ENCODE data around the gene CDK17.

DNA sequence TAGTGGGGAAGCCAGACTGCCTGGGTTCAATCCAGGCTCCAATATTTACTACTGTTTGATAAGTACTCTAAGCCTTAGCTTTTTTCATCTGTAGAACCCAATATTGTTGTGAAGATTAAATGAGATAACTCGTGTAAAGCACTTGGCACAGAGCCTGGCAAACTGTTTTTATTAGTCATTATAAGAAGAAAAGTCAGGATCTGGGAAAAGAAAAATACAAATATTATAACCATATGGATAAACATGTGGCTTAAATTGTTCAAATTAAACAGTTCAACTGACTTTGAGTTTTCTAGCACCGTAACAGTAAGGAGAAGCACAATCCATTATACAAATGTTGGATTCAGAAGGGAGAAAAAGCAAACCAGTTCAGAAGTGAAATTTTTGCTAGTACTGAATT is 22.0 kb upstream of the CDK17 start:
- TF ChIP-seq, protein P1, sequence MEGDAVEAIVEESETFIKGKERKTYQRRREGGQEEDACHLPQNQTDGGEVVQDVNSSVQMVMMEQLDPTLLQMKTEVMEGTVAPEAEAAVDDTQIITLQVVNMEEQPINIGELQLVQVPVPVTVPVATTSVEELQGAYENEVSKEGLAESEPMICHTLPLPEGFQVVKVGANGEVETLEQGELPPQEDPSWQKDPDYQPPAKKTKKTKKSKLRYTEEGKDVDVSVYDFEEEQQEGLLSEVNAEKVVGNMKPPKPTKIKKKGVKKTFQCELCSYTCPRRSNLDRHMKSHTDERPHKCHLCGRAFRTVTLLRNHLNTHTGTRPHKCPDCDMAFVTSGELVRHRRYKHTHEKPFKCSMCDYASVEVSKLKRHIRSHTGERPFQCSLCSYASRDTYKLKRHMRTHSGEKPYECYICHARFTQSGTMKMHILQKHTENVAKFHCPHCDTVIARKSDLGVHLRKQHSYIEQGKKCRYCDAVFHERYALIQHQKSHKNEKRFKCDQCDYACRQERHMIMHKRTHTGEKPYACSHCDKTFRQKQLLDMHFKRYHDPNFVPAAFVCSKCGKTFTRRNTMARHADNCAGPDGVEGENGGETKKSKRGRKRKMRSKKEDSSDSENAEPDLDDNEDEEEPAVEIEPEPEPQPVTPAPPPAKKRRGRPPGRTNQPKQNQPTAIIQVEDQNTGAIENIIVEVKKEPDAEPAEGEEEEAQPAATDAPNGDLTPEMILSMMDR (conservative IDR thresholded peaks at IDR 0.05 in 1 of 2, IDR thresholded peaks at IDR 0.05 in 1 of 2; ENCODE audit: low read depth in 1 of 2, low read length in 2 of 2), result no peak
- no peak for TF ChIP-seq EZH2 (IDR thresholded peaks at IDR 0.05; ENCODE audit: low read length, missing control alignments)

Measured in fibroblast of lung (primary cell).